HEK293T (cell line): ENCODE results near the gene CATSPER4.

Experiments
- ARNT ChIP-seq: fragments of 450-650 bp; IDR thresholded peaks from 2 replicates; pipeline ENCODE4 v1.6.1; 2017; ENCODE audit warnings: mild to moderate bottlenecking
- BHLHE40 ChIP-seq: fragments of 450-650 bp; IDR thresholded peaks from 2 replicates; pipeline ENCODE4 v1.6.1; 2016; ENCODE audit warnings: mild to moderate bottlenecking, moderate library complexity, borderline replicate concordance
- CTBP1 ChIP-seq: fragments of 450-650 bp; IDR thresholded peaks from 2 replicates; pipeline ENCODE4 v1.6.1; 2016; ENCODE audit warnings: borderline replicate concordance
- ELF4 ChIP-seq: fragments of 450-650 bp; IDR thresholded peaks from 2 replicates; pipeline ENCODE4 v1.6.1; 2017; ENCODE audit warnings: antibody characterized with exemption
- FOXM1 ChIP-seq: fragments of 450-650 bp; IDR thresholded peaks from 2 replicates; pipeline ENCODE4 v1.6.1; 2017; ENCODE audit warnings: mild to moderate bottlenecking, borderline replicate concordance
- NFRKB ChIP-seq: fragments of 450-650 bp; IDR thresholded peaks from 2 replicates; pipeline ENCODE4 v1.6.1; 2016; ENCODE audit warnings: mild to moderate bottlenecking, moderate library complexity
- SP1 ChIP-seq: fragments of 450-650 bp; IDR thresholded peaks from 2 replicates; pipeline ENCODE4 v1.6.1; 2017
- TARDBP ChIP-seq: fragments of 450-650 bp; IDR thresholded peaks from 2 replicates; pipeline ENCODE4 v1.6.1; 2016
- ZNF384 ChIP-seq: fragments of 450-650 bp; IDR thresholded peaks from 2 replicates; pipeline ENCODE4 v1.6.1; 2016

DNA sequence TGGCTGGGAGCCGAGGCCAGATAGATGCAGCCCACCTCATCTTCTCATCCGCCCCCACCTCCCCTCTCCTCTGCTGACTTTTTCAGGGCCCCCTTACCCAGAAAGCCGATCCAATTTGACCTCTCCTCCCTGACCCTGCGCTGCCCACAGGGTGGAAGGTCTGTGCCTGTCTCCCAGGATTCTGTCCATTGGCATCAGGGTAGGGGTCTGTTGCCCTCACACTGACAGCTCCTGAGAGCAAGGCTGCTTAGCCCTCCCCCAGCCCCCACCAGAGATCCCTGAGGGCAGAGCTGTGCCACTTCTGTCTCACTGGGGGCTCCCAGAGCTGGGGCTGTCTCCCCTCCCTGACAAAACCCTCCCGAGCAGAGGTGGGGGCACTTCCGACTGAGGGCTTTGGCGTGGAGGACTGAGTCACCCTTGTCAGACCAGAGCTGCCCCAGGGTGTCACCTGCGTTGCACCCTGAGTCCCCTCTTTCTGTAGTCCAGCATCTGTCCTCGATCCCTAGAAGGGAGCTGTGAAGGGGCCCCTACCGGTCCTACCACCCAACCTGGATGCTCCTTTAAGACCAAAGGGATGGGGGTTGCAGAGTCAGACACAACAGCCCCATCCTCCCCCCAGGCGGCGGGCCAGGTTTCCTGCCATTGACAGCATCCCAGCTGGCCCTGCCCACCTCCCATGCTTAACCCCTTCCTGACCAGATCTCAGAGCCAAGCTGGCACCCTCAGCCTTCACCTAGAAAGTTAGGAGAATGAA, 33.9 kb upstream of the CATSPER4 start:
- TF ChIP-seq CTBP1 (no peak), SP1 (no peak), NFRKB (no peak), ARNT (no peak), ZNF384 (no peak), BHLHE40 (no peak), TARDBP (no peak), FOXM1 (no peak), ELF4 (no peak)
